GM12801 (cell line): ENCODE results near the gene IER3.

Source experiments
- TF ChIP-seq, protein P1 (sequence below): IDR thresholded peaks from one replicate; pipeline ENCODE4 v1.5.1; 2011; ENCODE audit warnings: control low read depth; ENCODE audit not compliant: insufficient read length; ENCODE audit errors: extremely low read depth

Gene IER3

GRCh38 chr6:30709101-30709868 is 35.1 kb downstream of the IER3 start:
- TF ChIP-seq, protein P1, sequence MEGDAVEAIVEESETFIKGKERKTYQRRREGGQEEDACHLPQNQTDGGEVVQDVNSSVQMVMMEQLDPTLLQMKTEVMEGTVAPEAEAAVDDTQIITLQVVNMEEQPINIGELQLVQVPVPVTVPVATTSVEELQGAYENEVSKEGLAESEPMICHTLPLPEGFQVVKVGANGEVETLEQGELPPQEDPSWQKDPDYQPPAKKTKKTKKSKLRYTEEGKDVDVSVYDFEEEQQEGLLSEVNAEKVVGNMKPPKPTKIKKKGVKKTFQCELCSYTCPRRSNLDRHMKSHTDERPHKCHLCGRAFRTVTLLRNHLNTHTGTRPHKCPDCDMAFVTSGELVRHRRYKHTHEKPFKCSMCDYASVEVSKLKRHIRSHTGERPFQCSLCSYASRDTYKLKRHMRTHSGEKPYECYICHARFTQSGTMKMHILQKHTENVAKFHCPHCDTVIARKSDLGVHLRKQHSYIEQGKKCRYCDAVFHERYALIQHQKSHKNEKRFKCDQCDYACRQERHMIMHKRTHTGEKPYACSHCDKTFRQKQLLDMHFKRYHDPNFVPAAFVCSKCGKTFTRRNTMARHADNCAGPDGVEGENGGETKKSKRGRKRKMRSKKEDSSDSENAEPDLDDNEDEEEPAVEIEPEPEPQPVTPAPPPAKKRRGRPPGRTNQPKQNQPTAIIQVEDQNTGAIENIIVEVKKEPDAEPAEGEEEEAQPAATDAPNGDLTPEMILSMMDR = no peak

DNA sequence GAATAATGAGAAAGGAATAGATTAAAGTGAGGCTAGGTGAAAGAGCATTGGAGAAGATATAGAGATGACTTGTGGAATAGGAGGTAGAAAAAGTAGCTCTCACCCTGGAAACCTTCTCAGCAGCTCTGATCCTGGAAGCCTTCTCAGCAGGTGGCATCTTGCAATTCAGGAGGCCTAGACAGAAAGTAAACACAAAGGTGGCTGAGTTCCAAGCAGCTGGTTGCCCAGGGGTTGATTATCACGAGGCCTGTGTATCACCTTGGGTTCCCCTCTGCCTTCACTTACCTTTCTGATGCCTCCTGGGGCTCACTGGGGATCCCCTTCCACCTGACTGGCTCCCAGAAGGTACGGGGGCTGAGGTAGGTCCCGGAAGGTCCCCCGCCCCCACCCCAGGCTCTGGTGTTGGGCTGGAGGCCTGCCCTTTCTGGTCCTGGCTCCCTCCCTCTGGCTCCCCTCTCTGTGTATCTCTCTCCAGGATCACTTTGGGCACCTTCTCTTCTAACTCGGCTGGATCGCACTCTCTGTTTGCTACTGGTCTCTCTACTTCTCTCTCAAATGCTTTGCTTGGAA is 37.0 kb downstream of the IER3 start:
- TF ChIP-seq, protein P1 = no peak

- TF ChIP-seq, protein P1 = no peak
These were observed 38.7 kb downstream of the IER3 start for GRCh38 chr6:30705620-30706019.

GRCh38 chr6:30703821-30704220 is 40.5 kb downstream of the IER3 start:
- TF ChIP-seq, protein P1 = no peak

DNA sequence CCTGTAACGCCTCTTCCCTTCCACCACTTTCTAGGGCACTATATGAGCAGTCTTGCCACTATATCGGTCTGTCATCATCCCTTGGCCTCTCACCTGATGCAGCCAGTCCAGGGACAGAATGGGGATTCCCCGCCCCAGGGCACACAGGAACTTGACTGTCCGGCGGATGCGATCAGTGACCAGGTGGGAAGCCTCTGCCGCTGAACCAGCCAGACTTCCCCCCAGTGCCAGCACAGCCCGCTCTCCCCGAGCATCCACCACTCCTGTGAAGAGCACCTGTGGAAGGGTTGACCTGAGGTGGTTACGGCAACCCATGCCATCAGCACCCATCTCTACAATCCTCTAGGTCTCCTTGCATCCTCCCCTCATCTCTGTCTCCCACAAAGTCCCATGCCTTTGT is 41.3 kb downstream of the IER3 start:
- TF ChIP-seq, protein P1 = no peak

DNA sequence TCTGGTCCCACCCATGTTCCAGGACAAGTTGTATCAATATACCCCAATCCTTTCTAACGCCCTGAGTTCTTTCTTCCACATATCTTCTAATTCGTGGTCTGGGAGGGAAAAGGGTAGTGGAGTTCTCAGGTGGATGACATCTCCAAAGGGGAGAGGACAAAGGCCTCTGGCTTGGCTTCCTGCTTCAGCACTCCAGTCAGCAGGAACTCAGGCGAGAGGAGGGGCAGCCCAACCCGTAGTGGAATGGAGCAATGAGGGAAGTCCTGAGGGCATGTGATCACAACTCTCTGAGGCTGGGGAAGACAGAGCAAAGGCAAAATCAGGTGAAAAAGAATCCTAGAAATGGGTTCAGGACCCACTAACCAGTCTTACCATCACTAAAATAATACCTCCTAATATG is 44.0 kb downstream of the IER3 start:
- TF ChIP-seq, protein P1 = no peak

- TF ChIP-seq, protein P1 = no peak
These were observed 47.9 kb downstream of the IER3 start for GRCh38 chr6:30696432-30696831.
